K562 (cell line): ENCODE results near the gene TSPAN18. TPM values are rescaled to one million over a fixed set of nuclear protein-coding genes. Genes with fewer than 3 reads are reported as not detected.
A peak's percentile ranks its signal among the peaks of the same experiment; 100 is the strongest.

Experiments
- ARHGAP35 ChIP-seq: fragments of 450-650 bp; IDR thresholded peaks from 2 replicates; pipeline ENCODE4 v1.6.1; 2018; ENCODE audit not compliant: partially characterized antibody
- BMI1 ChIP-seq: fragments of 150-350 bp; IDR thresholded peaks from 2 replicates; pipeline ENCODE4 v1.6.1; 2014; ENCODE audit warnings: low read length
- DEAF1 ChIP-seq: fragments of 450-650 bp; formaldehyde crosslinking; IDR thresholded peaks from 2 replicates; pipeline ENCODE4 v1.4.0; 2020; ENCODE audit warnings: mild to moderate bottlenecking, moderate library complexity
- IRF1 ChIP-seq: sonication (generic); formaldehyde crosslinking; IDR thresholded peaks from 2 replicates; pipeline ENCODE4 v1.8.0; 2022; ENCODE audit warnings: missing genetic modification reagents, mild to moderate bottlenecking, borderline replicate concordance
- KLF10 ChIP-seq: fragments of 250-450 bp; sonication (Bioruptor Pico); IDR thresholded peaks from 2 replicates; pipeline ENCODE4 v1.6.1; 2021; ENCODE audit warnings: matching md5 sums
- RBBP5 ChIP-seq: fragments of 200-600 bp; sonication (generic); IDR thresholded peaks from 2 replicates; pipeline ENCODE4 v1.6.1; 2012; ENCODE audit warnings: borderline replicate concordance, mild to moderate bottlenecking, low read length, control low read depth, inconsistent platforms; ENCODE audit not compliant: insufficient read depth, poor library complexity, severe bottlenecking
- RNF219 ChIP-seq: fragments of 250-450 bp; sonication (Bioruptor Pico); IDR thresholded peaks from 2 replicates; pipeline ENCODE4 v1.5.0; 2022; ENCODE audit warnings: mild to moderate bottlenecking
- THRB ChIP-seq: fragments of 450-650 bp; formaldehyde crosslinking; conservative IDR thresholded peaks from 2 replicates; pipeline ENCODE4 v1.4.0; 2022; ENCODE audit warnings: mild to moderate bottlenecking, missing genetic modification characterization
- TSC22D4 ChIP-seq: fragments of 450-650 bp; IDR thresholded peaks from 2 replicates; pipeline ENCODE4 v1.6.1; 2016; ENCODE audit warnings: missing genetic modification characterization, missing biosample characterization, control low read depth
- ZNF445 ChIP-seq: fragments of 250-450 bp; sonication (Bioruptor Pico); IDR thresholded peaks from 2 replicates; pipeline ENCODE4 v1.4.0; 2020; ENCODE audit warnings: low read depth, mild to moderate bottlenecking, moderate library complexity
- polyA plus RNA-seq, 8 experiments: library from polyadenylated mRNA; depleted of rRNA in 4 of 8; stranded (reverse) in 5 of 8; unstranded in 3 of 8; fragments of >200 nt; fragmentation: Nextera tagmentation in 2 of 8; fragmentation: Illumina TruSeq in 1 of 8; extraction: Ambion mirVana in 2 of 8; extraction: Trizol in 1 of 8; gene quantifications; 2 replicates each; pipeline versions ENCODE4 v1.2.1 to v1.2.3, GENCODE V29; 2011 to 2014; ENCODE audit warnings: inconsistent platforms in 1 of 8, missing spikeins in 1 of 8
- total RNA-seq, 7 experiments: library from RNA; depleted of rRNA in 6 of 7; stranded (reverse); fragments of >200 nt in 6 of 7; fragmentation: Illumina TruSeq in 2 of 7; extraction: Trizol in 2 of 7; gene quantifications; 2 replicates each; pipeline versions ENCODE4 v1.2.1 to v1.2.3, GENCODE V29; 2011 to 2021; ENCODE audit warnings: low replicate concordance in 1 of 7

TSPAN18 gene
- total and polyA plus RNA-seq, 9 of the 15 experiments (the other 6 are each of a cell fraction or from before 2014, with no cell fraction given): 0.17 to 0.35 (median 0.22) TPM; not detected in 4

- TF ChIP-seq ARHGAP35 (no peak), KLF10 (no peak), RNF219 (no peak), THRB (CRISPR knock-in tag) (no peak), ZNF445 (CRISPR knock-in tag) (no peak), BMI1 (no peak), DEAF1 (CRISPR knock-in tag) (no peak), TSC22D4 (tag) (no peak), IRF1 (CRISPR knock-in tag) (no peak), RBBP5 (peak; percentile 5)
These were observed 53.2 kb downstream of the TSPAN18 start (continued) for GRCh38 chr11:44779736-44780520.
